UCSD-AML1 (cell line): Measurements from ENCODE around the gene HMCN1.
"Not testable (repeated sequence)": the region's sequence is repeated elsewhere in the genome, so short reads cannot be mapped to it uniquely, and the experiment has no call there.

Source experiments
- DNase-seq: peaks from one replicate; lab custom pipeline; 2025; ENCODE audit not compliant: unreplicated experiment; lab: John Stamatoyannopoulos, UW

HMCN1 gene

DNA sequence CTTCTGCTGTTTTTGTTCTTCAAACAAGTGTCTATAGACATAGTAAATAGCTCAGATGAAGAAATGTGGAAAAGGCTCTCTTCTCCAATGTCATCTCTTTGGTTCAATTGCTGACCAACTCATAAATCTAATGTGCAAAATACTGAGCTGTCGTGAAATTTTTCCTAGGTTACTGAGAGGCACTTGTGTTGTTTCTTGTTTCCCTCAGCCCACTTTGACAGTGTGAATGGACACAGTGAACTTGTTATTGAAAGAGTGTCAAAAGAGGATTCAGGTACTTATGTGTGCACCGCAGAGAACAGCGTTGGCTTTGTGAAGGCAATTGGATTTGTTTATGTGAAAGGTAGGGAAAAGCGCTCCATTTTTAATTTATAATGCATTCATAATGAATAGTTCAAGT lies 395.6 kb downstream of the HMCN1 start:
- DNase-seq: no peak

DNA sequence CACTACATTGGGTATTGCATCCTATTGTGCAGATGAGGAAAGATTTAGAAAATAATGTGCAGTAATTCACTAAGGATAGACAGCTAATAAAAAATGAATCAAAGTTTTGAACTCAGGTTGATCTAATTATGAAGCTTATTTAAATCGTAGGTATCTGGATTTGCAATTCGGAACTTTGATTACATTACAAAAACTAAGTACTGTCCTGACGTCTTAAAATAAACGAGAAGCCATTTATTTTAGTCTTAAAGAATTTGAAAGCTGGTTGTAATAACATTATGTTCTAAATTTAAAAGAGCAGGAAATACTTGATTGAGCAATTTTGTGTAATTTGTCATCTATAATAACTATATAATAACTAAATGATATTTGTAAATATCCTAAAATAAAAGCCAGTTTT lies 404.9 kb downstream of the HMCN1 start:
- no peak for DNase-seq

DNA sequence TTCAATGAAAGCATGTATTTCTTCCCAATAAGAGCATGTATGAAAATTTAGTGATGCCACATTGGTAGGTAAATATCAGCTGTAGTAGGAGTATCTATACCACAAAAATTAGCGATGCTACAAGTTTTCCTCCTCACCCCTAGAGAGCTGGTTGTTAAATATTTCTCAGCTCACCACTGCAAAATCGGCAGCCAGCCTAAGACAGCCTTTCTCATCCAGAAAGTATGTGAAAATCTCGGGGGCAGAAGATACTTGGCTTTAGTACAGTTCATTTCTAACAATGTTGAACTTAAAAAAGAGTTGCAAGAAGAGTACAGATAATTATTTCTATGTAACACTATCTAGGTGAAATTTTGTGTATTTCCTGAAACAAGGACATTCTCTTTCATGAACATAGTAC lies 405.5 kb downstream of the HMCN1 start:
- DNase-seq: no peak

DNA sequence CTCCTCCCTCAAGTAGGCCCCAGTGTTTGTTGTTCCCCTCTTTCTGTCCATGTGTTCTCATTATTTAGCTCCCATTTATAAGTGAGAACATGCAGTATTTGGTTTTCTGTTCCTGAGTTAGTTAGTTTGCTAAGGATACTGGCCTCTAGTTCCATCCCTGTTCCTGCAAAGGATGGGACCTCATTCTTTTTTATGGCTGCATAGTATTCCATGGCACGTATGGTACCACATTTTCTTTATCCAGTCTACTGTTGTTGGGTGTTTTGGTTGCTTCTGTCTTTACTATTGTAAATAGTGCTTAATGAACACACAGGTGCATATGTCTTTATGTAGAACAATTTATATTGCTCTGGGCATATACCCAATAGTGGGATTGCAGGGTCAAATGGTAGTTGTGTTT lies 408.0 kb downstream of the HMCN1 start:
- no peak for DNase-seq

DNA sequence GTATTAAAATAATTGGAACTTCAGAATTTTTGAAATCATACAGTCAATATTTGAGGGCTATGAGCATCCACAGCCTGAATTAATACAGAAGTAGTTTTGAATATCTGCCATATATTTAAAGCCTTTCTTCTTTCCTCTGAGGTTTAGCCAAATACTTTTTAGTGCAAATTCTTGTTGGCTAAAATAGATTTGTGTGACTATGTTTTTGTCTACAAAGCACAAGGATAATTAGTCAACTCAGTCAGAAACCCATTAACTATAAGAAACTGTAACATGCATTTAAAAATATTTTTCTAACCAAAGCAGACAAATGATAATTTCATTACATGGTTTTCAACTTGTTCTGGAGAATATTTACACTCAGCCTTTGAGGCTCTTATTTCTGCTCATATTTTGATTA lies 408.7 kb downstream of the HMCN1 start:
- DNase-seq: no peak

DNA sequence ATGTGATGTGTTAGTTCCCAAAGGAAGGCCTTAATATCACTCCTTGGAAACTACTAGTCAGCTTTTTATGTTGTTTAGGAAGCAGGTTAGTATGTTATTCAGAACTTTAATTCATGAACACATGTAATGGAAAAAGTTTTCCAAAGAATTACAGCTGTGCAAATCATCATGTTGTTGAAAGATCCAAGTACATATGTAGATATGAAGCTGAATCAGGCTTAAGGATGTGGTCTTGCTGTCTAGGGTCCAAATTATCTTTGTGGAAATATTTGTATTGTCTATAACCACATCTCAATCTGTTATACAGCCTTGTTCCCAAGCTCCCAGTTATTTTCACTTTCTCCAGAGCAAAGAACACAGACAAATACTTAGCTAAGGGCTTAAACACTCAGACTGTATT lies 409.3 kb downstream of the HMCN1 start:
- no peak for DNase-seq

DNA sequence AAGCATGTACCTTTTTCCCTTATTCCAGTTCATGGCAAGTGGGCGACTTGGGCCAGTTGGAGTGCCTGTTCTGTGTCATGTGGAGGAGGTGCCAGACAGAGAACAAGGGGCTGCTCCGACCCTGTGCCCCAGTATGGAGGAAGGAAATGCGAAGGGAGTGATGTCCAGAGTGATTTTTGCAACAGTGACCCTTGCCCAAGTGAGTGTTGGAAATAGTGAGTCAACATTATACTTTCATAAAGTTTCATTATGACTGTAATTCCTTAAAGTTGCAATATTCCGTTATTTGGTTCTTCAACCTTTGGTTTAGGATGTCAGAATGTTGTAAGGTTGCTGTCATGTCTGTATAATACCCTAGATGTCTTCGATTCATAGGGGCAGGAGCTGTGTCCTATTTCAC lies 410.3 kb downstream of the HMCN1 start:
- no peak for DNase-seq

DNA sequence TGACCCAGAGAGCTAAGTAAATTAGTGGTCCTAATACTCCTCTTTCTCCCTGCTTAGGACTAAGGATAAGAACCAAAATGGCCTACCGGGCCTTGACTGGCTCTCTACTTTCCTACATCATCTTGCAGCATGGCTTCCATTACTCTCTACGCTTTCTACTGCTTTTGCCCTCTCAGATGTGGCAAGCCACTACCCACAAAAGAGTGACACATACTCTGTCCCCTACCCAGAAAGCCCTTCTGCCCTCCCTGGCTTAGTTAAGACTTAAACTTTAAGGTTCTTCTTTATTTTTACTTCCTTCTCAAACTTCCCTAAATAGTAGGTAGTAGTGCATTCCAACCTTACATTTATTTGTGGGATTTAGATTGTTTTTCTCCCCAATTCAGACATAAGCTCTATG lies 412.8 kb downstream of the HMCN1 start:
- DNase-seq: no peak

DNA sequence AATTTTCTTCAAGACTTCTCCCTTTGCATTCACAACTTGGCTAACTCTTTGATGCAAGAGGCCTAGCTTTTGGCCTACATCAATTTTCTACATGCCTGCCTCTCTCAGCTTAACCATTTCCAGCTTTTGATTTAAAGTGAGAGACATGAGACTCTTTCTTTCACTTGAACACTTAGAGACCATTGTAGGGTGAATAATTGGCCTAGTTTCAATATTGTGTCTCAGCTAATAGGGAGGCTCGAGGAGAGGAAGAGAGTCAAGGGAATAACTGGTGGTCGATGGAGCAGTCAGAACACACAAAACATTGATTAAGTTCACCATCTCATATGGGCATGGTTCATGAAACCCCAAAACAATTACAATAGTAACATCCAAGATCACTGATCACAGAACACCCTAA lies 415.4 kb downstream of the HMCN1 start:
- DNase-seq: no peak

DNA sequence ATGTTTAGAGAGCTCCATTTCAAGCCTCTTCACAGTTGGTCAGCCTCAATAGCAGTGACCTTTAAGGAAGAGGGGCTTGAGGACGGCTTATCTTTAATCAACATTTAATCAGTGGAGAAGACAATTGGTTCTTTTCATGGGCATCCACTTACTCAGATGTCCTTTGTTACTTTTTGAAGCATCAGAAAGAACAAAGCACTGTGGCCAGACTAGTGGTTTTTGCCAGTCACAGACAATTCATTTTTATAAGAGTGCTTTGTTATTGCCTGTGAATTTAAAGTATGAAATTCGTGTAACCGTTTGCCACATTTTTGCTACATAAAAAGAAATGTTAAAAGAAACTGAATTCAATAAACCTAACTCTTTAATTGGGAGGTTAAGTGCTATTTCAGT lies 418.0 kb downstream of the HMCN1 start:
- DNase-seq: no peak

DNA sequence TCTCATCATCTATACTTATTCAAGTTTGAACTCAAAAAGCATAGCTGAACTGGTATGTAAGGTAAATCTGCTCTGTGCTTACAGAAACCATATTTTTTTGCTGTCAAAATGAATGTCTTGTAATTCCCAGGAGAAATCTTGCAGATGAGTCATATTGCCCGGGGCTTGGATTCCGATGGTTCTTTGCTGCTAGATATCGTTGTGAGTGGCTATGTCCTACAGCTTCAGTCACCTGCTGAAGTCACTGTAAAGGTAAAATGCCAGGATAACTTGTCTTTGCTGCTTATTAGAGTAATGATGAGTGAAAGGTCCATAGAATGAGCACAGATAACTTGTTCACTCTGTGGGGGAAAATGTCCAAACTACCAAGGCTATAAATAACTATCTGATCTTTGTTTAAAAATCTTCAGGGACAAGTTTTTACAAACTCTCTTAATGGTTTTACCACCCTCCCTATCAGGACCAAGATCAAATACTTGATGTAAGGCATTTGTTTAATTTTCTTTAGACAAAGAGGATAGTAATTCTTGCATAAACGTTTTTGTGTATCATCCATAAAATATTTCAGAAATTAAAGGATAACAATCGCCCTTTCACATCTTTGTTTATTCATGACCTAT lies 418.5 kb downstream of the HMCN1 start:
- no peak for DNase-seq

DNA sequence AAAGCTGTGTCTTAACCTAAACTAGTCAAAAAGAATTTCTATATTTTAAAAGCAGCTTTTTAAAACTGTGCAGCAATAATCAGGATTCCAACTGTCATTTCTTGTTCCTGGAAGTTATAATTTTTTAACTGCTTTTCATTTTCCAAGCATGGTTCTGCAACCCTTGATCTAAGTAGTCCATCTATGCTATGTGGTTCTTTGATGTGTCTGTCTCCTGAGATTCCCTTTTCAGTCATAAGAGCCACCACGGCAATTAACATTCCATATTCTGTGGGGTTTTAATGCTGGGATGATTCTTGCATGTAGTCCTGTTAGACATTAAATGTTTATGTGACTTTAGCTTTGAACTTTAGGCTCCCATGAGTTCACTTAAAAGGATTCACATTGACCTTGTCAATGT lies 420.5 kb downstream of the HMCN1 start:
- no peak for DNase-seq

DNA sequence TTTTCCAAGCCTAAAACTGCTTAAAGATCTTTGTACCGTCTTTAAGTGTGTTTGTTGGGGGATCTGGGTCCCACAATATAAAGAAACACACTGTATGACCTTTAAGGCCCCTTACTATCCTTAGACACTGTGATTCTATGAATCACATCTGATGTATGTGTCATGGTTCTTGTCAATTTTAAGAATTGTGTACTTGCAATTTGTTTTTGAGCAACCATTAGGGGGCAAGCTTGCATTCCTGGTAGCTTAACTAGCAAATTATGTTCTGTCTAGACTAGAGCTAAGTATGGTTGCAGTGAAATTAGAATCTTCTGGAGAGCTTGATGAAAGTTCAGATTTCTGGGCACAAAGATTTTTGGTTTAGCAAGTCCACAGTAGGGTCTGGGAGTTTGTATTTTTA lies 421.4 kb downstream of the HMCN1 start:
- DNase-seq: no peak

DNA sequence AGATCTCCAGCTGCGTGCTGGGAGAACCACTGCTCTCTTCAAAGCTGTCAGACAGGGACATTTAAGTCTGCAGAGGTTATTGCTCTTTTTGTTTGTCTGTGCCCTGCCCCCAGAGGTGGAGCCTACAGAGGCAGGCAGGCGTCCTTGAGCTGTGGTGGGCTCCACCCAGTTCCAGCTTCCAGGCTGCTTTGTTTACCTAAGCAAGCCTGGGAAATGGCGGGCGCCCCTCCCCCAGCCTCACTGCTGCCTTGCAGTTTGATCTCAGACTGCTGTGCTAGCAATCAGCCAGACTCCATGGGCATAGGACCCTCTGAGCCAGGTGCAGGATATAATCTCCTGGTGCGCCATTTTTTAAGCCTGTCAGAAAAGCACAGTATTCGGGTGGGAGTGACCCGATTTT lies 428.7 kb downstream of the HMCN1 start:
- not testable (repeated sequence) for DNase-seq

DNA sequence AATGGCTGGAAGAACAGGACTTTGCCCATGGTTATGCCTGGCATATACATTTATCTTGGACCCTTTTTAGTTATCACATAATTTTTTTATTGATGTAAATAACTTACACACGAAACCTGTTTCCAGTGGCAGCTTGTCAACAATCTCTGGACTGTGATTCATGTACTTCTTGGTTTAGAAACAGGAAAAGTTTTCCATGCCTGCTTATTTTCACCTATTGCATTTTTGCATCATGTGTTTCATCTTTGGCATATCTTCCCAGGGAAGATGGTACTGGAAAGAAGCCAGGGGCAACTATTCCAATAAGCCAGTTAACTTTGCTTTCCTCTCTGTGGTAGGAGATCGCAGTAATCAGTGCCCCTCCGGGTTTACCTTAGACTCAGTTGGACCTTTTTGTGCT lies 430.6 kb downstream of the HMCN1 start:
- DNase-seq: no peak

DNA sequence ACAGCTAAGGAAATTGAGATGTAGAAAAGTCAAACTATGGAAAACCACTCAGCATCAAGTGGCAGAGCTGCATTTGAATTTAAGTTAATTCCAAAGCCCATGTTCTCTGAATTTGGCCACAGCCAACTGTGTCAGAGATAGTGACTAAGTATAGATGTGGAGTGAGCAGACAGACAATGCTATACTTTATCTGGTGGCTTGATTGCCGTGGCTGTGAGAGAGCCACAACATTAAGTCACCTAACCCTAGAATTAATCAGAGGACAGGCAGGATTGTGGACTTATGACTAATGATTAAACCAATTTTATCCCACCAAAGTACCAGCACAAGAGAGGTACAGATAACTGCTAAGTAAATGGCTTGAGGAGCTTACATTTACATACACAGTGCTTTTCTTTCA lies 431.1 kb downstream of the HMCN1 start:
- no peak for DNase-seq

DNA sequence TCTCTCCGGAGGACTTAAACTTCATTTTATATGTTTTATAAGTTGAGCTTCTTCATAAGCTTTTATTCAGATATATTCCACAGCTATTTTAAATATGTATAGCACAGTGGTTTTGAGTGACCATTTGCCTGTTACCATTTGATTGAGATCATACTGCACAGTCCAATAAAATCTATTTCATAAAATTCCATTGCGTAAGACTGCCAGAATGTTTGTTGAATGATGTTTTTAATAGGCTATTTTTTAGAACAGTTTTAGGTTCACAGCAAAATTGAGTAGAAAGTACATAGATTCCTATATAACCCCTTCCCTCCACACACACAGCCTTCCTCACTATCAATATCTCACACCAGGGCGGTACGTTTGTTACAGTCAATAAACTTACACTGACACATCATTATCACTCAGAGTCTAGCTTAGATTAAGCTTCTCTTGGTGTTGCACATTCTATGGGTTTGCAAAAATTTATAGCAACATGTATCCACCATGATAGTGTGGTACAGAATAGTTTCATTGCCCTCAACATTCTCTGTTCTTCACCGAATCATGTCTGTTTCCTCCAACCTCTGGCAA lies 433.0 kb downstream of the HMCN1 start:
- no peak for DNase-seq

DNA sequence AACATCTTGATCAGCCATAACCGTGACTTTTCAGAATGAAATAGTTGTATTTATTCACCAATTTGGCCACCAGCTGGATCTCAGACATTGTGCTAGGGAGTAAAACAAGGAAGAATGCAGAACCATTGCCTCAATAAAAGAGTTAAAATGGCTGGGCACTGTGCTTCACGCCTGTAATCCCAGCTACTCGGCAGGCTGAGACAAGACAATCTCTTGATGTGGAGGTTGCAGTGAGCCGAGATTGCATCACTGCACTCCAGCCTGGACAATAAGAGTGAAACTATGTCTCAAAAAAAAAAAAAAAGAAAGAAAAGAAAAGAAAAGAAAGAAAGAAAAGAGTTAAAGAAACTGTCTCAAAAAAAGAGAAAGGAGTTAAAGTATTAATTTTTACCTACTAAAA lies 441.4 kb downstream of the HMCN1 start:
- no peak for DNase-seq

DNA sequence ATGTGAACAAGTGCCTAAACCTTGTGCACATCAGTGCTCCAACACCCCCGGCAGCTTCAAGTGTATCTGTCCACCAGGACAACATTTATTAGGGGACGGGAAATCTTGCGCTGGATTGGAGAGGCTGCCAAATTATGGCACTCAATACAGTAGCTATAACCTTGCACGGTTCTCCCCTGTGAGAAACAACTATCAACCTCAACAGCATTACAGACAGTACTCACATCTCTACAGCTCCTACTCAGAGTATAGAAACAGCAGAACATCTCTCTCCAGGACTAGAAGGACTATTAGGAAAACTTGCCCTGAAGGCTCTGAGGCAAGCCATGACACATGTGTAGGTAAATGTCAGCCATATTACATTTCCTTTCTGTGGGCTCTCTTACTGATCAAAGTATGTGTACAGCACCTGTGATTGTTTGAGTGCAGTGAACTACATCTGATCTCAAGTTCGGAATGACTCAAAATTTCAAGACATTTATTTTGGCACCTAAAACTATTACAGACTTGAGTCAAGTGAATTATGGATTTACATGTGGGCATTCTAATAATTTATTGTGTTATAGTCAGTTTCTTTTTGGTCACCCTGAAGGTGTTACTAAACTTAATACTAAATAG lies 444.3 kb downstream of the HMCN1 start:
- no peak for DNase-seq

DNA sequence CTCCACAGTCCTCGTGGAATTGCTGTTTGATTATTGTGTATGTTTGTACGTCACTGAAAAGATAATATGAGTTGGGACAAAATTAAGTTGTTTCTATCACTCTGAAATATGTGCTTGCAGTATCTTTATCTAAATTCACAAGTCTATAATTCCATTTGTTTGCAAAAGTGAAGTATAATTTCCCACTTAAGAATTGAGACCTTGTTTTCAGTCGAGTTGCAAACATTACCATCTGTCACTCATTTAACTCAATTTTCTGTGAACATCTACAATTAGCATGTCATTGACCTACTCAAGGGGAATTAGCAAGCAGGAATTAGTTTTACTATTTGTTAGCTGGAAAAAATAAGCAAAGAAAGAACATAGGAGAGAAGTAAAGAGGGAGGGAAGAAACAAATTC lies 445.0 kb downstream of the HMCN1 start:
- DNase-seq: no peak

DNA sequence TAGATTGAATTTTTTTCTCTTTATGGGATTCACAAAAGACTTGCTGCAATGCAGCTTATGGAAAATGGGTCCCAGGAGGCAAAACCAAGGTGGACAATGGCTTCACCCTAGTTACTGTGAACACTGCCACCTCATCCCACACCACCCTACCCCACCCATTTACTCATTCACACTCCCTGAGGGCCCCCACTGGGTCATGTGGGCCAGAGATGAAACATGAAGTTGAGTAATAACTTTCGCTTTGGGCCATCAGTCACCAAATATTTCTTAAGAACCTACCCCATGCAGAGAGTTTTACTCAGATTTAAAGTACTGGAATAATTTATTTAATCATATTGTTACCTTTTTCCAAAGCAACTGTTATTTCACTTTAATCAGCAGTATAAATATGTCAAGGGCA lies 449.0 kb downstream of the HMCN1 start:
- DNase-seq: no peak

DNA sequence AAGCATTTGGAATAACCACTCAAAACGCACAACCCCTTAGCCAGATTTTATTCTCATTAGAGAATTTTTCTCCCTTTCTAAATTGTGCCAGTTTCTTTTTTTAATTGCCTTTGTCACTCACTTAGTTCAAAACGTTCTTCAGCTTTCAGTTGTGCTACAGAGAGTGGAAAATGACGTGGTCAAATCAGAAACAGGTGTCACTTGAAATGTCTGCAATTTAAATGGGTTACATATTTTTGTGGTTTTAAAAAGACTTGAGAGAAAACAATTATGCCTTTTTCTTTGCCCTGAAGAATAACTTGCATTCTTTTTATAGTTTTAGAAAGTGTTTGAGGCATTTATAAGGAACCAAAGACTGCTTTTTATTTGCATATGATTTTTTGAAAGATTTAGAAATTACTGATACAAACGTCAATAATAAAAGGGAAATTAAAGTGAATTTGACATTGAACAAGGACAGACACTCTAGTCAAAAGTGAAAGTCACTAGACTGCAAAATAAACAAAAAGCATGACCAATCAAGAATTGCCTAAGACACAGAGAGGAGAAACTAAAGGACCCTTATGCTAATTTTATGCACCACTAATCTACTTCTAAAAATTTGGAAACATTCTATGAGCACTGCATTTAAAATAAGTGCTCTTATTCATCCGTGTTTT lies 449.9 kb downstream of the HMCN1 start:
- DNase-seq: no peak
